Upper lobe of right lung (tissue), 1 donor: ENCODE results near the gene ART5. TPM values are rescaled to one million over a fixed set of nuclear protein-coding genes. Genes with fewer than 3 reads are reported as not detected.

Experiments used
- ATAC-seq: fragments of 200-7000 bp; cut with Tn5 transposase; one replicate; pipeline ENCODE4 v1.9.1; 2020; ENCODE audit warnings: mild to moderate bottlenecking, moderate library complexity
- DNase-seq: peaks from one replicate; pipeline ENCODE4 v3.0.0-alpha.2; 2020
- H3K27ac ChIP-seq: fragments of 200-600 bp; one replicate; pipeline ENCODE4 v1.8.0; 2022
- H3K27me3 ChIP-seq: fragments of 200-600 bp; one replicate; pipeline ENCODE4 v1.8.0; 2022; ENCODE audit warnings: mild to moderate bottlenecking
- H3K36me3 ChIP-seq: fragments of 200-600 bp; one replicate; pipeline ENCODE4 v1.8.0; 2022
- H3K4me1 ChIP-seq: fragments of 200-600 bp; one replicate; pipeline ENCODE4 v1.8.0; 2022
- H3K4me3 ChIP-seq: fragments of 200-600 bp; one replicate; pipeline ENCODE4 v1.8.0; 2022; ENCODE audit warnings: mild to moderate bottlenecking
- H3K9me3 ChIP-seq: fragments of 200-600 bp; one replicate; pipeline ENCODE4 v1.8.0; 2022
- CTCF ChIP-seq: fragments of 200-600 bp; IDR thresholded peaks from one replicate; pipeline ENCODE4 v1.8.0; 2022; ENCODE audit warnings: antibody characterized with exemption
- intact Hi-C: fragments of 100-400 bp; cut with DNase I; formaldehyde crosslinking; loops from one replicate; pipeline ENCODE4 v1.11.0; 2022
- total RNA-seq: library from RNA; stranded (reverse); fragmentation: NEBNext Ultra II Directional; extraction: Animal tissue kit (Norgen Biotek cat#: 25700); gene quantifications from one replicate; pipeline ENCODE4 v1.2.1, GENCODE V29; 2021
- donor health status: DM: no; HTN: yes; CAD: no; lungs with severe emphysema.

ART5 gene
- total RNA-seq, 1 donor from 2014 or later: 1.2 TPM

- ATAC-seq (no peak), DNase-seq (no peak)
- intact Hi-C loops: no loop called here
- Histone ChIP-seq H3K9me3 (no peaks in the 10 kb centered on the region), H3K27me3 (no peaks in the 10 kb centered on the region), H3K36me3 (no peaks in the 10 kb centered on the region), H3K4me1 (no peaks in the 10 kb centered on the region), H3K4me3 (no peak overlapping the region), H3K27ac (no peak overlapping the region)
- TF ChIP-seq CTCF: no peak
Observed at GRCh38 chr11:3635641-3636375, 6.0 kb downstream of the ART5 start.

- intact Hi-C loops: no loop called here
- H3K4me3 ChIP-seq: no peak overlapping the region
- peak; percentile 19 for DNase-seq
Observed at GRCh38 chr11:3632070-3632660, 9.6 kb downstream of the ART5 start.

GRCh38 chr11:3631331-3631730, 10.5 kb downstream of the ART5 start:
- no peak for DNase-seq

More at GRCh38 chr11:3632070-3632660, 9.6 kb downstream of the ART5 start:
- no peak overlapping the region for H3K27ac ChIP-seq
- no peaks in the 10 kb centered on the region for H3K36me3 ChIP-seq
- H3K9me3 ChIP-seq: no peaks in the 10 kb centered on the region
- H3K4me1 ChIP-seq: no peaks in the 10 kb centered on the region
- TF ChIP-seq CTCF: no peak
- no peak for ATAC-seq
- no peaks in the 10 kb centered on the region for H3K27me3 ChIP-seq

GRCh38 chr11:3627291-3627690, 14.5 kb downstream of the ART5 start:
- H3K9me3 ChIP-seq: no peaks in the 10 kb centered on the region
- ATAC-seq: no peak

More at GRCh38 chr11:3631331-3631730, 10.5 kb downstream of the ART5 start:
- Histone ChIP-seq H3K4me3 (no peak overlapping the region), H3K4me1 (no peaks in the 10 kb centered on the region), H3K27me3 (no peaks in the 10 kb centered on the region), H3K27ac (no peak overlapping the region), H3K36me3 (no peaks in the 10 kb centered on the region), H3K9me3 (no peaks in the 10 kb centered on the region)
- intact Hi-C loops: no loop called here
- TF ChIP-seq CTCF: no peak
- no peak for ATAC-seq

GRCh38 chr11:3626250-3626960, 15.4 kb downstream of the ART5 start:
- no peaks in the 10 kb centered on the region for H3K9me3 ChIP-seq
- no peaks in the 10 kb centered on the region for H3K27me3 ChIP-seq
- H3K36me3 ChIP-seq: no peaks in the 10 kb centered on the region
- H3K27ac ChIP-seq: no peak overlapping the region
- ATAC-seq (peak; percentile 81), DNase-seq (peak; percentile 81)
- H3K4me3 ChIP-seq: peak overlapping the region; percentile 16
- intact Hi-C loops: no loop called here
- no peak for TF ChIP-seq CTCF
- no peaks in the 10 kb centered on the region for H3K4me1 ChIP-seq

More at GRCh38 chr11:3627291-3627690, 14.5 kb downstream of the ART5 start:
- no peak for DNase-seq
- Histone ChIP-seq H3K27ac (no peak overlapping the region), H3K4me3 (no peak overlapping the region), H3K36me3 (no peaks in the 10 kb centered on the region), H3K27me3 (no peaks in the 10 kb centered on the region), H3K4me1 (no peaks in the 10 kb centered on the region)
- intact Hi-C loops: no loop called here
- TF ChIP-seq CTCF: no peak
